K562 (cell line): ENCODE data around the gene INO80. TPM values are rescaled to one million over a fixed set of nuclear protein-coding genes. Genes with fewer than 3 reads are reported as not detected.
"Not testable (repeated sequence)": the region's sequence is repeated elsewhere in the genome, so short reads cannot be mapped to it uniquely, and the experiment has no call there.

Source experiments
- ATAC-seq: fragments of 200-7000 bp; cut with Tn5 transposase; 3 replicates; pipeline ENCODE4 v1.9.1; 2020; ENCODE audit warnings: moderate library complexity
- BruUV-seq: library from RNA; stranded (reverse); fragments of 400-500 nt; replicated peaks from 2 replicates; lab custom pipeline; 2021; lab: Mats Ljungman, UMichigan
- CTCF ChIA-PET: fragments of 300-600 bp; formaldehyde crosslinking; extraction: SDS; loops from one replicate; lab custom pipeline; 2021; ENCODE audit warnings: low intra/inter-chr PET ratio; lab: Yijun Ruan, JAX
- POLR2A ChIA-PET: fragments of 300-600, 350-650 bp; sonication (Branson Sonifier 250); formaldehyde crosslinking; extraction: SDS; loops from one replicate; lab custom pipeline; 2021; ENCODE audit warnings: antibody characterized with exemption, inconsistent platforms; lab: Yijun Ruan, JAX
- DNase-seq, 4 experiments: peaks; one replicate each; pipeline versions ENCODE4 v3.0.0 to v3.0.0-alpha.2; 2011 to 2018; ENCODE audit warnings: low spot score in 3 of 4, mixed read lengths in 3 of 4; ENCODE audit errors: extremely low read depth in 1 of 4
- FAIRE-seq: peaks from 2 replicates; lab custom pipeline; 2011; peaks lifted over from hg19 to GRCh38; lab: Jason Lieb, UNC
- H2AFZ ChIP-seq: 2 replicates; pipeline ENCODE4 v1.6.0; 2011; ENCODE audit warnings: low read depth, low read length, control low read depth, inconsistent platforms
- H3K27ac ChIP-seq: fragments of 200-600 bp; 3 replicates; pipeline ENCODE4 v1.8.0; 2011; ENCODE audit warnings: low read depth, mild to moderate bottlenecking, control low read depth, inconsistent platforms, low read length, moderate library complexity, mixed read lengths; ENCODE audit errors: extremely low read depth
- H3K27me3 ChIP-seq, 2 experiments: fragments of 300-600 bp in 1 of 2; 2 replicates in 1 of 2; 3 replicates in 1 of 2; pipeline versions ENCODE4 v1.6.0 to v1.8.0; 2011; ENCODE audit warnings: inconsistent platforms in 2 of 2, low read length in 2 of 2, mild to moderate bottlenecking in 1 of 2, mixed read lengths in 1 of 2, moderate library complexity in 1 of 2; ENCODE audit not compliant: control insufficient read depth in 2 of 2, insufficient read depth in 2 of 2
- H3K36me3 ChIP-seq: fragments of 300-600 bp; 3 replicates; pipeline ENCODE4 v1.8.0; 2011; ENCODE audit warnings: mild to moderate bottlenecking, low read length, inconsistent platforms; ENCODE audit not compliant: control insufficient read depth, insufficient read depth
- H3K4me1 ChIP-seq, 2 experiments: fragments of 200-600 bp in 1 of 2; replicated peaks in 1 of 2; 2 replicates in 1 of 2; 3 replicates in 1 of 2; pipeline versions ENCODE4 v1.5.1 to v1.8.0; 2011; ENCODE audit warnings: inconsistent platforms in 2 of 2, low read length in 2 of 2, mild to moderate bottlenecking in 1 of 2, mixed read lengths in 1 of 2, moderate library complexity in 1 of 2; ENCODE audit not compliant: control insufficient read depth in 2 of 2, insufficient read depth in 2 of 2
- H3K4me2 ChIP-seq: 2 replicates; pipeline ENCODE4 v1.6.1; 2011; ENCODE audit warnings: low read length, control low read depth, inconsistent platforms, mixed read lengths; ENCODE audit not compliant: insufficient read depth
- H3K4me3 ChIP-seq: fragments of 200-600 bp; sonication (generic), shearing (Covaris generic); 2 replicates; pipeline ENCODE4 v1.5.1; 2016; ENCODE audit warnings: control low read depth, inconsistent platforms
- H3K79me2 ChIP-seq: fragments of 200-600 bp; 3 replicates; pipeline ENCODE4 v1.8.0; 2011; ENCODE audit warnings: low read length, inconsistent platforms; ENCODE audit not compliant: control insufficient read depth, insufficient read depth
- H3K9ac ChIP-seq, 2 experiments: 2 replicates each; pipeline versions ENCODE4 v1.6.0 to v1.6.1; 2011; ENCODE audit warnings: low read depth in 2 of 2, low read length in 2 of 2, control low read depth in 1 of 2, inconsistent platforms in 1 of 2, mild to moderate bottlenecking in 1 of 2, mixed read lengths in 1 of 2; ENCODE audit not compliant: insufficient read depth in 1 of 2
- H3K9me1 ChIP-seq: one replicate; pipeline ENCODE4 v1.6.0; 2011; ENCODE audit warnings: inconsistent platforms, mild to moderate bottlenecking, low read length, moderate library complexity; ENCODE audit not compliant: control insufficient read depth, insufficient read depth
- H3K9me3 ChIP-seq: replicated peaks from 2 replicates; pipeline ENCODE4 v1.5.1; 2011; ENCODE audit warnings: low read depth, low read length, inconsistent platforms; ENCODE audit not compliant: control insufficient read depth, insufficient read depth
- H4K20me1 ChIP-seq: replicated peaks from 2 replicates; pipeline ENCODE4 v1.6.1; 2011; ENCODE audit warnings: low read length, inconsistent platforms, mixed read lengths; ENCODE audit not compliant: control insufficient read depth, insufficient read depth
- DMBX1 ChIP-seq: fragments of 250-450 bp; sonication (Bioruptor Pico); IDR thresholded peaks from 2 replicates; pipeline ENCODE4 v1.8.0; 2022; ENCODE audit warnings: inconsistent platforms, mild to moderate bottlenecking, moderate library complexity, borderline replicate concordance
- PTRF ChIP-seq: fragments of 450-650 bp; IDR thresholded peaks from 2 replicates; pipeline ENCODE4 v1.6.1; 2016; ENCODE audit warnings: mild to moderate bottlenecking, missing genetic modification characterization, missing compliant biosample characterization
- PTTG1 ChIP-seq: fragments of 450-650 bp; IDR thresholded peaks from 2 replicates; pipeline ENCODE4 v1.6.1; 2016; ENCODE audit warnings: low read depth, mild to moderate bottlenecking, missing genetic modification characterization, missing compliant biosample characterization
- ZNF592 ChIP-seq: fragments of 450-650 bp; IDR thresholded peaks from 2 replicates; pipeline ENCODE4 v1.6.1; 2017; ENCODE audit warnings: antibody characterized with exemption, mild to moderate bottlenecking
- WGBS: fragments of 100-300 bp; shearing (Covaris generic); methylation state at CpG from one replicate; pipeline ENCODE4 v1.1.6; 2016; ENCODE audit warnings: low coverage, mixed read lengths; ENCODE audit not compliant: insufficient coverage; ENCODE audit errors: missing lambda C conversion rate; 5-methylcytosine and 5-hydroxymethylcytosine counted together
- in situ Hi-C: fragments of 300-500 bp; cut with MboI; formaldehyde crosslinking; loops from 4 replicates; pipeline ENCODE4 v1.15.0; 2018; ENCODE audit warnings: inconsistent platforms, mixed read lengths
- intact Hi-C: fragments of 100-400 bp; cut with micrococcal nuclease; formaldehyde crosslinking; loops from 2 replicates; pipeline ENCODE4 v1.14.2; 2022
- polyA plus RNA-seq, 8 experiments: library from polyadenylated mRNA; depleted of rRNA in 4 of 8; stranded (reverse) in 5 of 8; unstranded in 3 of 8; fragments of >200 nt; fragmentation: Nextera tagmentation in 2 of 8; fragmentation: Illumina TruSeq in 1 of 8; extraction: Ambion mirVana in 2 of 8; extraction: Trizol in 1 of 8; gene quantifications; 2 replicates each; pipeline versions ENCODE4 v1.2.1 to v1.2.3, GENCODE V29; 2011 to 2014; ENCODE audit warnings: inconsistent platforms in 1 of 8, missing spikeins in 1 of 8
- total RNA-seq, 7 experiments: library from RNA; depleted of rRNA in 6 of 7; stranded (reverse); fragments of >200 nt in 6 of 7; fragmentation: Illumina TruSeq in 2 of 7; extraction: Trizol in 2 of 7; gene quantifications; 2 replicates each; pipeline versions ENCODE4 v1.2.1 to v1.2.3, GENCODE V29; 2011 to 2021; ENCODE audit warnings: low replicate concordance in 1 of 7
- TF ChIP-seq, protein P1 (sequence below), 3 experiments: fragments of 200-800 bp in 1 of 3; sonication (Bioruptor generic) in 1 of 3; sonication (generic) in 1 of 3; formaldehyde crosslinking in 1 of 3; IDR thresholded peaks; 2 replicates each; pipeline versions ENCODE4 v1.6.1 to v1.8.0; 2016 to 2022; ENCODE audit warnings: mild to moderate bottlenecking in 2 of 3, missing compliant biosample characterization in 2 of 3, missing genetic modification characterization in 2 of 3, missing genetic modification reagents in 1 of 3

Gene INO80
- total and polyA plus RNA-seq, 9 of the 15 experiments (the other 6 are each of a cell fraction or from before 2014, with no cell fraction given) = 1.1 to 25.7 (median 19.9) TPM

GRCh38 chr15:41139112-41139511, 23.0 kb upstream of the INO80 start:
- H3K9me1 ChIP-seq, BruUV-seq, H3K36me3 ChIP-seq, H3K9me3 ChIP-seq, FAIRE-seq, in situ Hi-C loops, DNase-seq, H3K79me2 ChIP-seq, H3K27me3 ChIP-seq, CTCF ChIA-PET, H3K9ac ChIP-seq, H3K27ac ChIP-seq, intact Hi-C loops, H3K4me3 ChIP-seq, H3K4me1 ChIP-seq, H2AFZ ChIP-seq, ATAC-seq, H3K4me2 ChIP-seq, H4K20me1 ChIP-seq: not testable (repeated sequence)
- peak; percentile 76 for TF ChIP-seq ZNF592
- TF ChIP-seq, protein P1, sequence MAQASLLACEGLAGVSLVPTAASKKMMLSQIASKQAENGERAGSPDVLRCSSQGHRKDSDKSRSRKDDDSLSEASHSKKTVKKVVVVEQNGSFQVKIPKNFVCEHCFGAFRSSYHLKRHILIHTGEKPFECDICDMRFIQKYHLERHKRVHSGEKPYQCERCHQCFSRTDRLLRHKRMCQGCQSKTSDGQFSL (CRISPR knock-in tag; IDR thresholded peaks at IDR 0.05) = not testable (repeated sequence)
- TF ChIP-seq, protein P1 (tag; IDR thresholded peaks at IDR 0.05) = 0 out of 4 replicates have a peak, but pooled peaks of 1 of the 2 experiments have one; percentile 52
- 0 out of 2 replicates have a peak, but pooled peaks have one; percentile 64 for TF ChIP-seq PTTG1
- TF ChIP-seq PTRF = 0 out of 2 replicates have a peak, but pooled peaks have one; percentile 22
- 0 out of 2 replicates have a peak, but pooled peaks have one; percentile 29 for TF ChIP-seq DMBX1 (CRISPR knock-in tag)
- 64% methylated on average over 7 of the region's 7 CpGs for WGBS
- POLR2A ChIA-PET = interaction anchor here (1.2 kb wide), 1 partner anchor 11 kb away, joined by 3 read pairs; no protein-coding TSS in a partner anchor
